NCI-H2107 treated with DMSO at 0.1 percent for 48 hours (cell line): ENCODE results near the gene ACE.
A peak's percentile ranks its signal among the peaks of the same experiment; 100 is the strongest.

Experiments
- DNase-seq: peaks from one replicate; lab custom pipeline; 2025; ENCODE audit not compliant: unreplicated experiment; lab: John Stamatoyannopoulos, UW

ACE gene

DNA sequence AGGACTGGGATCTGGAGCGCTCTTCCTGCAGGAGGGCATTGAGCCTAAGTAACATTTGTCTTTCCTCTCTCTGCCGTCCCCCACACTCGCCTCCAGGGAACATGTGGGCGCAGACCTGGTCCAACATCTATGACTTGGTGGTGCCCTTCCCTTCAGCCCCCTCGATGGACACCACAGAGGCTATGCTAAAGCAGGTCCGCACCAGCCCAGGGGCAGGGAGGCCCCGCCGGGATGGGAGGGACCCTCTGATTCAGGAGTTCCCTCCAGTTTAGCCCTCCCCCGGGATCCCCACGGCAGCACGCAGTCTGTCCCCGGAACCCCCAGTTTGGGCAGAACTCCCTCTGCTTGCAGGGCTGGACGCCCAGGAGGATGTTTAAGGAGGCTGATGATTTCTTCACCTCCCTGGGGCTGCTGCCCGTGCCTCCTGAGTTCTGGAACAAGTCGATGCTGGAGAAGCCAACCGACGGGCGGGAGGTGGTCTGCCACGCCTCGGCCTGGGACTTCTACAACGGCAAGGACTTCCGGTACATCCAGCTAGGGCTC lies 14.1 kb downstream of the ACE start:
- DNase-seq = no peak

DNA sequence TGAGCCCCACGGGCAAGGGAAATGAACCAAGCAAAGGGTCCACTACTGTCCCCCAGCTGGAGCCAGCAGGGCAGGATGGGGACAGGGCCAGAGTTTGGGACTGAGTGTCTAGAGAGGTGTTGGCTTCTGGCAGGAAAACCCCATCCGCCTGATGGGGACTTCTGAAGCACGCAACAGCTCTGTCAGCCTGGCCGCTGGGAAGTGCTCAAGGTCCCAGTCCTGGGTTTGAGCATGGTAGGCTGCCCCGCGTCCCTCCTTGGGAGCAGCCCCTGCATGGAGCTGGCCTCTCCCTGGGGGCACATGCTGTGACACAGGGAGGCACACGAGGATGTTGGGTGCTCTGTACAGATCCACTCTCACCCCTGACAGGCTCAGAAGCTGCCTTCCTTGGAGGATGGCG lies 14.6 kb downstream of the ACE start:
- no peak for DNase-seq

DNA sequence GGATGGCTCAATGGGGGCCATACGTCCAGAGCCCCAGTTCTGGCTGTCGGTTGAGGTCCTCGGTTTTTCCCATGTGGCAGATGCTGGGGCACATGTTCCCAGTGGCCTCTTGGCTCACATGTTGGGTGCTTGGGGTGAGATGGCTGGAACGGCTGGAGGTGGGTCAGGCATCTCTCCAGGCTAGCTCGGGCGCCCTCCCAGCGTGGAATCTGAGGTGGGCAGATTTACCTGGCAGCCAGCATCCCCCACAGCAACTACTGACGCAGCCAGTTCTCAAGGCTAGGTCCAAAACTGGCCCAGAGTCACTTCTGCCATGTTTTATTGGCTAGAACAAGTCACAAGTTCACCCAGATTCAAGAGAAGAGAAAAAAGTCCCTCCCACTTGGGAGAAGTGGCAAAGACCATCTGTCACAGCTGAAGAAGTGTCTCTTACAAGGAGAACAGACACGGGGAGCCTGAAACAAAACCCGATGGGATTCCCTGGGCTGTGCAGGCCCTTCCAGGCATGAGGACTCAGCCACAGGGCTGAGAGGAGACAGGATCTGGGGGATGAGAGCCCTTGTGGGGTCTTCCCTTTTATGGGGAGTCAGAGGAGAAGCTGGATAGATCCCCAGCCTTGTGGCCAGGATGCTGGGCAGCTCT lies 15.2 kb downstream of the ACE start:
- DNase-seq = no peak

DNA sequence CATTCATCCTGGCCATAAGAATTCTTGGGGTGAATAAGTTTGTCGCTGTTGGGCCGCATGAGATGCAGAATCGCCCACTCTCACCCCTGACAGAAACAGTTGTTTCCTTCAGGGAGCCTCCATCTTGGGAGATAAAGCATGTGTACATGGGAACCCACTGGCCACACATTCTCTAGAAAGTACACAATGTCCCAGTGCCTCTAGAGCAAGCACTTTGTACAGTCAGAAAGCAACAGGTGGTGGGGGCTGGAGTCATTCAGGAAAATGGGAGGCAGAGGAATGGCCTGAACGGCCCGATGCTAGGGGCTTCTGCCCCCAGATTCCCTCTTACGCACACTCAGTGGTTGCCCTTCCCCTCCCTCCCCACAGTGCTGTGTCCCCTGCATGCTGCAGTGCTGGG lies 16.1 kb downstream of the ACE start:
- DNase-seq = no peak

DNA sequence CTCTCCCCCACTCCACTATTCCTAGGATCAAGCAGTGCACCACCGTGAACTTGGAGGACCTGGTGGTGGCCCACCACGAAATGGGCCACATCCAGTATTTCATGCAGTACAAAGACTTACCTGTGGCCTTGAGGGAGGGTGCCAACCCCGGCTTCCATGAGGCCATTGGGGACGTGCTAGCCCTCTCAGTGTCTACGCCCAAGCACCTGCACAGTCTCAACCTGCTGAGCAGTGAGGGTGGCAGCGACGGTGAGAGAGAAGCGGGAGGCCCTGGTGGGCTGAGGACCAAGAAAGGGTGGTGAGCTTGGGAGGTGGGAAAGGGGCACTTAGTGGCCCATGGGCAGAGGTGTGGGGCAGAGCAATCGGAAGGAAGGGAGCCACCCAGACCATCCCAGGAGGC lies 16.6 kb downstream of the ACE start:
- no peak for DNase-seq

DNA sequence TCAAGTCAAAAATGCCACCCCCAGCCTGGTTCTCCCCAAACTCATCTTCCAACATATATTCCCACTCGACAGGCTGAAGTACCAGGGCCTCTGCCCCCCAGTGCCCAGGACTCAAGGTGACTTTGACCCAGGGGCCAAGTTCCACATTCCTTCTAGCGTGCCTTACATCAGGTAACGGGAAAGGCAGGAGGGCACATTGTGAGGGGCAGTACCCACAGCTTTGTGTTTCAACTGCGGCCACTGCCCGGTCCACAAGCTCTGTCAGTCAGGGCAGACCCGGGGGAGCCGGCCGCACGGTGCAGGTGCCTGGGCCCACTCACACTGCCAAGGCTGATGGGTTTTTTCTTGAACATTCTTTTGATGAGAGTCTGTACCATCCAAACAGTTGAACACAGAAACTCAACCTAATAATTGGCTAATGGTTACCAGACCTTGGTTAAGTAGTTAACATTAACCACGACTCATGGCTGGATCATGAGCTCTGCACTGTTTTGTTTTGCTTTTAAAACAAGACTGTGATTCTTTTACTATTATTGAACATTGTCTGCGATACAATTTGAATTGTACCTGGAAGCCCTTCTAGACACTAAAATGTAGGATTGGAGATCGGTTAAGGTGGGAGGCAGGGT lies 17.6 kb downstream of the ACE start:
- DNase-seq = no peak

DNA sequence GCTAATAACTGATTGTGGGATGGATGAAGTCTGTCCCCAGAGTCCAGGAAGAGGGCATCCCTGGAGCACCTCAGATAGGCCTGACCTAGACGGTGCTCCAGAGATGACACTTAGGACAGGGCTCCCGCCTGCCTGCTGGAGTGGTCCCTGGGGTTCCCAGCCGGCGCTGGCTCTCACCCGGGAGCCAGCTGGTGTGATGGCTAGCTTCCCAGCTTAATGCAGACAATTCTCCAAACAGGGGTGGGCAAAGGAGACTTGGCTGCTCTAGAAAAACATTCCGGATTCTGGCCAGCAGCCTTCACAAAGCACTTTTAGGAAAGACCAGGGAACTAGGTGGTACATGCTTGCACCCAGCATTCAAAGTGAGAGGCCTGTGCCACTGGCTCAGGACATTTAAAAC lies 18.6 kb downstream of the ACE start:
- no peak for DNase-seq

DNA sequence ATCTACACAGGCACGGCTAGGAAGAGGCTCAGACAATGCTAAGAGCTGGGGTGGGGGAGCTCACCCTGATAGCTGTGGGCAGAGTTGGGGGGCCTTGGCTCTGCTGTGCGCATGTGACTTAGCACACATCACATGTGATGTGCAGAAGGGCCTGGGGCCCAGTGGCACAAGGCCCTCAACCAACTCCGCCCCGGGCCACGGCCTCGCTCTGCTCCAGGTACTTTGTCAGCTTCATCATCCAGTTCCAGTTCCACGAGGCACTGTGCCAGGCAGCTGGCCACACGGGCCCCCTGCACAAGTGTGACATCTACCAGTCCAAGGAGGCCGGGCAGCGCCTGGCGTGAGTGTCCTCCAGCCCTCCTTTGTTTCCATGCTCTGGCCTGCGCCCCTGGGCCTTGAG lies 19.3 kb downstream of the ACE start:
- no peak for DNase-seq

DNA sequence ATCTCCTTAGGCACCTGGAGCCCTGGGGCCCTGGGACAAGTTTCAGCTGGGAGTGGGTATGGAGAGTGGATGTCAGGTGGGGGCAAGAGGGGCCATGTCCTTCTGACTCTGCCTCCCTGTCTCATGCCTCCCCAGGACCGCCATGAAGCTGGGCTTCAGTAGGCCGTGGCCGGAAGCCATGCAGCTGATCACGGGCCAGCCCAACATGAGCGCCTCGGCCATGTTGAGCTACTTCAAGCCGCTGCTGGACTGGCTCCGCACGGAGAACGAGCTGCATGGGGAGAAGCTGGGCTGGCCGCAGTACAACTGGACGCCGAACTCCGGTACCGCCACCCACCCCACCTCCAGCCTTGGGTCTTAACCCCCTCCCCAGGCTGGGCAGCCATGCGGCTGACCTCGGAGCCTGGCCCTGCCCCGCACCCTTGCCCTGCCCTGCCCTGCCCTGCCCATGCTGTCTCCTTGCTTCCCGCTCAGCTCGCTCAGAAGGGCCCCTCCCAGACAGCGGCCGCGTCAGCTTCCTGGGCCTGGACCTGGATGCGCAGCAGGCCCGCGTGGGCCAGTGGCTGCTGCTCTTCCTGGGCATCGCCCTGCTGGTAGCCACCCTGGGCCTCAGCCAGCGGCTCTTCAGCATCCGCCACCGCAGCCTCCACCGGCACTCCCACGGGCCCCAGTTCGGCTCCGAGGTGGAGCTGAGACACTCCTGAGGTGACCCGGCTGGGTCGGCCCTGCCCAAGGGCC lies 20.0 kb downstream of the ACE start:
- no peak for DNase-seq

DNA sequence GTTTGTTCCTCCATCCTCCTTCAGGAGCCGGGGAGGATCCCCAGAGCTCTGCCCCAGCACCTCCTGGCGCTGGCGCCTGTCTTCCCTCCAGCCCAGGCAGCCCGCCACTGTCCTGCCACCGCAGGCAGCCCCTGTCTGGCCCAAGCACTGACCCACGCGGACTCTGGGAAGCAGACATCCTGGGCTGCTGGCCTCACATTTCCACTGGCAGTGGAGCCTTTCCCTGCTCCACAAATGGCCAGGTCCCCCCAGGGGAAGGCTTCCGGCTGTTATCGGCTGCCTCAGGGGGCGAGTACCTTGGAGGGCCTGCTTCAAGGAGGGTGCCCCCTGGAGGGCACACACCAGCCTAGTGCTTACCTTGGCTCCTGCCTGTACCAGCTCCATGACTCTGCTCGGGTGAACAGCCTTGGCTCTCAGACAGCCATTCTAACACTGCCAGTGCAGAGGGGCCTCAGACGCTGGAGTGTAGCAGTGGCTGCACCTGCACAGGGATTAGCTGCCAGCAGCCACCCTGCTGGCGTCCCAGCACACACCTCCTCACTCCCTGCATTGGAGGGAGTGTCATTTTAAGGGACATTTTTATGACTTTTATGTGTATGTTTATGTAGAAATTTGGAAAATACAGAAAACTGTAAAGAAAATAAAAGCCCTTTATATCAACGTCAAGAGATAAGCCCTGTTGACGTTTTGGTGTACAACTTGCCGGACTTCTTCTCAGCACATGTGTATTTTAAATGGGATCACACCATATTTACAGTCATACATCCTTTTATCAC lies 21.0 kb downstream of the ACE start:
- DNase-seq = peak; percentile 55

DNA sequence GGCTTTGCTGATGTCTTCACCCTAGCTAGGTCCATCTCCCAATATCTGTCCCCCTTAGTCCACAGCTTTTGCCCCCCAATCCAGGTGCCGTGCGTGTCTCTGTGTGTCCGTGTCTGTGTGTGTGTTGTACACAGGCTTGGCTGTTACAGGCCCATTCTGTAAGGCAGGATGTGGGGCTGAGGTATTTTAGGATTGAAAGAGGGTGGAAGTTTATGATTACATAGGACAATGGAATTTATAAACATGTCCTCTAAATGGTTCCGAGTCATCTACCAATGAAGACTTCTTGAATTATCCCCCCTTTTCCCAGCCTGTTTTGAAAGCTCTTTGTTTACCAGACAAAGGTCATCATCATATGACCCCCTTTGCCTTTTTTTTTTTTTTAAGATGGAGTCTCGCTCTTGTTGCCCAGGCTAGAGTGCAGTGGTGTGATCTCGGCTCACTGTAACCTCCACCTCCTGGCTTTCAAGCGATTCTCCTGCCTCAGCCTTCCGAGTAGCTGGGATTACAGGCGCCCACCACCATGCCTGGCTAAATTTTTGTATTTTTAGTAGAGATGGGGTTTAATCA lies 21.9 kb downstream of the ACE start:
- DNase-seq = no peak

DNA sequence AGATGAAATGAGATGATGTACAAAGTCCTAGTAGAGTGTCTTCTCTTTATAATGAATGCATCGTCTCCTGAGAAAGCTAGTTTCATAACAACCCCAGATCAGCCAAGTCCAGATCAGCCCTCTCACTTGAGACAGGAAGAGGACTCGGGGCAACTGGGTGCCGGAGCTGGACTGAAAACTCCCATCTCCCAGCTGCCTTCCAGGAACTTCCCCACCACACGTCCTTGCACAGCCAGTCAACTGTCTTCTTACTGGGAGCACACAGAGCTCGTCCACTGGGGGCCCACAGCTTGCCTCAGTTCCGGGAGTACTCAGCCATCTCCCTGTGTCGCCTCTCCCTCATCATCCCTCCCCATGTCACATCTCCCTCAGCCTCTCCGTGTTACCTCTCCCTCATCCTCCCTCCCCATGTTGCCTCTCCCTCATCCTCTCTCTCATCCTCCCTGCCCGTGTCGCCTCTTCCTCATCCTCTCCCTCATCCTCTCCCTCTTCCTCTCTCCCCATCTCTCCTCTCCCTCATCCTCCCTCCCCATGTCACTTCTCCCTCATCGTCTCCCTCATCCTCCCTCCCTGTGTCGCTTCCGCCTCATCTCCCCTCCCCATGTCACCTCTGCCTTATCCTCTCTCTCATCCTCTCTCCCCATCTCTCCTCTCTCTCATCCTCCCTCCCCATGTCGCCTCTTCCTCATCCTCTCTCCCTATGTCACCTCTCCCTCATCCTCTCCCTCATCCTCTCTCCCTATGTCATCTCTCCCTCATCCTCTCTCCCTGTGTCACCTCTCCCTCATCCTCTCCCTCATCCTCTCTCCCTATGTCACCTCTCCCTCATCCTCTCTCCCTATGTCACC lies 23.9 kb downstream of the ACE start:
- DNase-seq = no peak

DNA sequence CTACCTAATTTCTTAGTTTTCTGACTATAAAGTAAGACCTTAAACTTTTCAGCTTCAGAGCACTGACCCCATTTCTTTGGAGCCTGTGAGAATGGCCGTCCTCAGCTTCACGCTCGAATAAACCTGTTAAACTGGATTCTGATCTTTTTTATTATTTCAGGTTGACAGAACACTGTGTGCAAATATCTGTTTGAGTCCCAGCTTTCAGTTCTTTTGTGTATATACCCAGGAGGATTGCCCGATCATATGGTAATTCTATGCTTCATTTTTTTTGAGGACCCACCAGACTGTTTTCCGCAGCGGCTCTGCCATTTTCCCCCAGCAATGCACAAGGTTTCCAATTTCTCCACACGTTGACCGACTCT lies 26.5 kb downstream of the ACE start:
- peak; percentile 69 for DNase-seq

DNA sequence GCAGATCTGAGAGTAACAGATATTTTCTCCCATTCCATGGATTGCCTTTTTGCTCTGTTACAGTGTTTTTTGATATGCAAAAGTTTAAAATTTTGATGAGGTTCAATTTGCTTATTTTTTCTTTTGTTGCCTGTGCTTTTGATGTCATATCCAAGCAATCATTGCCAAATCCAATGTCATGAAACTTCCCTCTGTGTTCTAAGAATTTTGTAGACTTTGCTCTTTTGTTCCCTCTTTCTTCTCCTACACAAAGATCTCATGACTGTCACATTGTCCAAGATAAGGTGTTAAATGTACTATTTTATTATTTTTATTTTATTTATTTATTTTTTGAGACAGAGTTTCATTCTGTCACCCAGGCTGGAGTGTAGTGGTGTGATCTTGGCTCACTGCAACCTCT lies 27.4 kb downstream of the ACE start:
- DNase-seq = no peak

DNA sequence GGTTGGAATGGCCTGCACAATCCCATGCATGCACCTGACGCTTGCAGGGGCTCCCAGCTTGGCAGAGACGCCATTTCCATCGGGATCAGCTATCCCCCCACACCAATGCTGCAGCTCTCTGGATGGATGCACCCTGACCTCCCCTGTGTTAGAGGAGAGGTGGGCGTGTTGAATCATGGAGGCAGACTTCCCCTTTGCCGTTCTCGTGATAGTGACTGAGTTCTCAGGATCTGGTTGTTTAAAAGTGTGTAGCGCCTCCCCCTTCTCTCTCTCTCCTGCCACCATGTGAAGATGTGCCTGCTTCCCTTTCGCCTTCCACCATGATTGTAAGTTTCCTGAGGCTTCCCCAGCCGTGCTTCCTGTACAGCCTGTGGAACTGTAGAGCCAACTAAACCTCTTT lies 28.5 kb downstream of the ACE start:
- no peak for DNase-seq

DNA sequence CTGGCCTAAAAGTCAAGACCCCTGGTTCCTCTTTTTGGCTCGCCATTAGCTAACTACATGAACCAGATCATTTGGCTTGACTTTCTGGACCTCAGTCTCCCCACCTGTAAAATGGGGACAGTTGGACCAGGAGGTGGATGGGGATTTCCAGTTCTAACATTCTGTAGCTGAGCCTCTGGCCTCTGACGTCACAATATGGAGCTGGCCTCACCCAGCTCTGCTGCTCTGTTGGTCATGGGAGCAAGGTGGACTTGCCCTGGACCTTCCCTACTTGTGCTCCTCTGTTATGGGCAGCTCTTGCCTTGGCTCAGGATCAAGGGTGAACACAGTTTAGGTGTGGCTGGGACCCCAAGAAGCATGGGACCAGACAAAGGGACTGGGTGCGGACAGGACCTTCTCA lies 29.8 kb downstream of the ACE start:
- DNase-seq = no peak

DNA sequence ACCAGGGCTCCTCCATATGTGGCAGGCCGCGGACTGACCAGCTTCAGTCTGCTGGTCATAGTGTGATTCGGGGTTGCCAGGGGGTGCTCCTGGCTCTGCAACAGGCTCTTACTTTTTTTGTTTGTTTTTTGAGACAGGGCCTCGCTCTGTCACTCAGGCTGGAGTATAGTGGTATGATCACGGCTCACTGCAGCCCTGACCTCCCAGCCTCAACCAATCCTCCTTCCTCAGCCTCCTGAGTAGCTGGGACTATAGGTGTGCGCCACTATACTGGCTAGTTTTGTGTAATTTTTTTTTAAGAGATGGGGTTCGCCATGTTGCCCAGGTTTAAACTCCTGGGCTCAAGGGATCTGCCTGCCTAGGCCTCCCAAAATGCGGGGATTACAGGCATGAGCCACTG lies 34.5 kb downstream of the ACE start:
- DNase-seq = no peak

DNA sequence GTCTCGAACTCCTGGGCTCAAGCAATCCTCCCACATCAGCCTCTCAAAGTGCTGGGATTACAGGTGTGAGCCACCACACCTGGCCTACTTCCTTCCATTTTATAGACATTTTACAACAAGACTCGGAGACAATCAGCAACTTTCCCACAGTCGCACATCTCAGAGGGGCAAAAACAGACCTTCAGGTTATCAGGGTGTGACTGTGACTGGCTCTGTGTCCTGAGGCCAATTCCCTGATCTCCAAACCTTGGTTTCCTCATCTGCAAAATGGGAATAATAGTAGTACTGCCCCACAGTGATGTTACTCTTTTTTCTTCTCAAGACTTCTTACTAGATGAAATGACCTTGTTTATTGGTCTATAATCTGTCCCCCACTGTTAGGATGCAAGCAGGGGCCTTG lies 35.5 kb downstream of the ACE start:
- DNase-seq = no peak

DNA sequence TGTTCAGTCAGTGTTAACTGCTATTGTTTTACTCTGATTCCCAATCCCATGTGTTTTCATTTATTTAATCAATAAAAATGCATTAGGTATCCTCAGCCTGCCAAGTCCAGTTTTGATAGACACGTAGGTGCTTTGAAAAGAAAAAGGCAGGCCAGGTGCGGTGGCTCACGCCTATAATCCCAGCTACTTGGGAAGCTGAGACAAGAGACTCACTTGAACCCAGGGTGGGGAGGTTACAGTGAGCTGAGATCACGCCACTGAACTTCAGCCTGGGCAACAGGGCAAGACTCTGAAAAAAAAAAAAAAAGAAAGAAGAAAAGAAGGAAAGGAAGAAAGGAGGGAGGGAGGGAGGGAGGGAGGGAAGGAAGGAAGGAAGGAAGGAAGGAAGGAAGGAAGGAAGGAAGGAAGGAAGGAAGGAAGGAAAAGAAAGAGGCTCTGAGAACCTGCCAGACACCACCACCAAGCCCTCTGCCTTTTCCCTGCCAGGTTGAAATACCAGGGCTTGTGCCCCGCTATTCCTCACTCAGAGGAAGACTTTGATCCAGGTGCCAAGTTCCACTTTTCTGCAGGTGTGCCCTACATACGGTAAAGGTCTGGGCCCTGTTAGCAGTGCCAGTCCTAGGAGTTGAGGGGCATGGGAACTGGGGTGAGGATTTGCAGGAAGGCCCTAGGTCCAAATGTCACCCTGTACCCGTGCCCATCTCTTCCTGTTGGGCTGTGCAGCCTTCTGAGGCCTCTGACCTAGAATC lies 36.2 kb downstream of the ACE start:
- DNase-seq = no peak

DNA sequence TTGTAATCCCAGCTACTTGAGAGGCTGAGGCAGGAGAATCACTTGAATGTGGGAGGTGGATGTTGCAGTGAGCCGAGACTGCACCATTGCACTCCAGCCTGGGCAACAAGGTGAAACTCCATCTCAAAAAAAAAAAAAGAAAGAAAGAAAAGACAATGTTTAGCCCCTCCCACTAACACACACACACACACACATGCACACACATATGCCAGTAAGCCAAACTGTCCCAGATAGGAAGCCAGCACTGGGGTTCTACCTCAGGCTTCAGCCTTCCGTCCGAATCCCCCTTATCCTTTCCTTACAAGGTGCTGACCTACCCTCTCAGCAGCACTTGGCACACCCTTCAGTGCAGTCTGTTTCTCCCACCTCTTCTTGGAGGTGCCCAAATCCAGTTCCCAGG lies 37.6 kb downstream of the ACE start:
- no peak for DNase-seq
